ENCODE results near the gene OPTC. TPM values are rescaled to one million over a fixed set of nuclear protein-coding genes. Genes with fewer than 3 reads are reported as not detected.

The OPTC gene
- polyA plus RNA-seq, 2 of the 4 experiments (the other 2 are of a cell fraction): not detected

DNA sequence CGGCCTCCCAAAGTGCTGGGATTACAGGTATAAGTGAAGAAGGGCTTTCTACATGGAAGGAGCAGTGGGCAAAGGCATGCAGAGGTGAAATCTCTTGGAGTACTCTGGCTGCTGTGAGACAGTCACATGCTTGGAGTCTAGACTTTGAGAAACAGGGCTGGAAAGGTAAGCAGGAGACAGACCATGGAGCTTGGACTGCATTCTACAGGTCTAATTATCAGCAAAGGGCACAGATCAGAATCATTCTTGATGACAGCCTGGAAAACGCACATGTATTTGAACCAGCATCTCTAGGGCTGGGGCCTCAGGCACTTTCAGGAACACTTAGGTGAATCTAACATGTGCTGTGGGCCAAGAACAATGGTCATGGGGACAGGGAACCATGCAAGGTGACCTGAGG is 25.6 kb upstream of the OPTC start:
- no peak for ATAC-seq
- no peak for TF ChIP-seq SREBF2 (IDR thresholded peaks at IDR 0.05)
- TF ChIP-seq POLR2AphosphoS2 (conservative IDR thresholded peaks at IDR 0.05; ENCODE audit: low read length): no peak
- no peak for TF ChIP-seq REST (IDR thresholded peaks at IDR 0.05)
- no peak for TF ChIP-seq NR3C1 (IDR thresholded peaks at IDR 0.05)
- TF ChIP-seq HEYL (CRISPR knock-in tag; IDR thresholded peaks at IDR 0.05): no peak
- no peak for TF ChIP-seq TFCP2L1 (CRISPR knock-in tag; IDR thresholded peaks at IDR 0.05)
- no peak for TF ChIP-seq SMC3 (IDR thresholded peaks at IDR 0.05)
- TF ChIP-seq EHF (CRISPR knock-in tag; IDR thresholded peaks at IDR 0.05): no peak
- no peak for TF ChIP-seq MAZ (IDR thresholded peaks at IDR 0.05; ENCODE audit: borderline replicate concordance, low read depth, low read length)
- no peak for TF ChIP-seq POLR2A (IDR thresholded peaks at IDR 0.05; ENCODE audit: low read length)
- no peak overlapping the region for H3K4me2 ChIP-seq
- POLR2A ChIA-PET: no interaction called here
- H3K4me1 ChIP-seq: peaks cover 2% of the 10 kb centered on the region; the same call in 2 of the 3 replicates
- no peak for DNase-seq (ENCODE audit: low read depth in 1 of 2, low spot score in 1 of 2)
- CTCF ChIA-PET: interaction anchor here (0.7 to 2.4 kb wide), 3 partner anchors 20 to 234 kb away, joined by 3 to 8 read pairs (median 4); no protein-coding TSS in a partner anchor
- H3K9me3 ChIP-seq: no peaks in the 10 kb centered on the region
- FAIRE-seq: no peak
- H3K27ac ChIP-seq: no peak overlapping the region
- 57% methylated on average over 2 of the region's 2 CpGs for WGBS (ENCODE audit: missing lambda C conversion rate)
- no peak overlapping the region for H3K4me3 ChIP-seq

DNA sequence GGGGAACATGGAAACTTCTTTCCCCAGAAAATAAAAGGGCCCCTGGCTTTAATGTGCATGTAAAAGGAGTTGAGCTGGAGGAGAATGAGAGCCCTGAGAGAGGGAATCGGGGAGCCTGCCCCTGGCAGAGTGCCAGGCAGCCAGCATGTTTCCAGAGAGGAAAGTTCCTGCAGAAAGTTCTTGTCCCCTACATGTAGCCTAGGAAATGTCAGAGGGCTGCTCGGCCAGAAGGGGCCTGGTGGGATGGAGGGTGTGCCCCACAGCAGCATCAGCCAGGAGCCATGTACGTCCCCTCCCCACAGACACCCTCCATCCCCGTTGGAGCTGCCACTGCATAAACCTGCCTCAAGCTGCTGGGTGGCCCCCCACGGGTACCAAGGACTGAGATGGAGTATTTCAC is 23.7 kb upstream of the OPTC start:
- ChIA-PET POLR2A (no interaction called here), CTCF (interaction anchor here (2.1 to 2.4 kb wide), 2 partner anchors 17 to 30 kb away, joined by 5 to 9 read pairs; no protein-coding TSS in a partner anchor)
- WGBS (ENCODE audit: missing lambda C conversion rate): 34% methylated on average over 5 of the region's 5 CpGs
- no peak overlapping the region for H3K27ac ChIP-seq
- no peak overlapping the region for H3K4me3 ChIP-seq
- TF ChIP-seq HEYL (CRISPR knock-in tag; IDR thresholded peaks at IDR 0.05): no peak
- TF ChIP-seq HOXB13 (CRISPR knock-in tag; IDR thresholded peaks at IDR 0.05; ENCODE audit: low read depth): no peak
- TF ChIP-seq PBX3 (IDR thresholded peaks at IDR 0.05): no peak
- TF ChIP-seq, protein P1, sequence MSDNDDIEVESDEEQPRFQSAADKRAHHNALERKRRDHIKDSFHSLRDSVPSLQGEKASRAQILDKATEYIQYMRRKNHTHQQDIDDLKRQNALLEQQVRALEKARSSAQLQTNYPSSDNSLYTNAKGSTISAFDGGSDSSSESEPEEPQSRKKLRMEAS (IDR thresholded peaks at IDR 0.05): no peak
- no peak for TF ChIP-seq CHD2 (IDR thresholded peaks at IDR 0.05; ENCODE audit: low read length, partially characterized antibody)
- TF ChIP-seq USF2 (IDR thresholded peaks at IDR 0.05): no peak
- no peak for TF ChIP-seq BCL3 (IDR thresholded peaks at IDR 0.05)
- no peak for TF ChIP-seq EHMT2 (IDR thresholded peaks at IDR 0.05; ENCODE audit: low read depth)
- TF ChIP-seq POLR2AphosphoS2 (conservative IDR thresholded peaks at IDR 0.05; ENCODE audit: low read length): no peak
- TF ChIP-seq JUNB (IDR thresholded peaks at IDR 0.05): no peak
- no peak for TF ChIP-seq ZC3H11A (IDR thresholded peaks at IDR 0.05)
- TF ChIP-seq RCOR1 (IDR thresholded peaks at IDR 0.05; ENCODE audit: low read depth, low read length): no peak
- no peak for FAIRE-seq
- H3K4me2 ChIP-seq: no peak overlapping the region
- H3K9me3 ChIP-seq: no peaks in the 10 kb centered on the region
- H3K4me1 ChIP-seq: no peaks in the 10 kb centered on the region
- no peak for ATAC-seq
- DNase-seq (ENCODE audit: low read depth in 1 of 2, low spot score in 1 of 2): no peak

Measured in A549 (cell line).